Upper lobe of right lung (tissue), 1 donor: ENCODE measurements around the gene CEP192. TPM values are rescaled to one million over a fixed set of nuclear protein-coding genes. Genes with fewer than 3 reads are reported as not detected.
"Not testable (repeated sequence)": the region's sequence is repeated elsewhere in the genome, so short reads cannot be mapped to it uniquely, and the experiment has no call there.

Experiments used
- ATAC-seq: fragments of 200-7000 bp; cut with Tn5 transposase; one replicate; pipeline ENCODE4 v1.9.1; 2020; ENCODE audit warnings: mild to moderate bottlenecking, moderate library complexity
- DNase-seq: peaks from one replicate; pipeline ENCODE4 v3.0.0-alpha.2; 2020
- H3K27ac ChIP-seq: fragments of 200-600 bp; one replicate; pipeline ENCODE4 v1.8.0; 2022
- H3K27me3 ChIP-seq: fragments of 200-600 bp; one replicate; pipeline ENCODE4 v1.8.0; 2022; ENCODE audit warnings: mild to moderate bottlenecking
- H3K36me3 ChIP-seq: fragments of 200-600 bp; one replicate; pipeline ENCODE4 v1.8.0; 2022
- H3K4me1 ChIP-seq: fragments of 200-600 bp; one replicate; pipeline ENCODE4 v1.8.0; 2022
- H3K4me3 ChIP-seq: fragments of 200-600 bp; one replicate; pipeline ENCODE4 v1.8.0; 2022; ENCODE audit warnings: mild to moderate bottlenecking
- H3K9me3 ChIP-seq: fragments of 200-600 bp; one replicate; pipeline ENCODE4 v1.8.0; 2022
- intact Hi-C: fragments of 100-400 bp; cut with DNase I; formaldehyde crosslinking; loops from one replicate; pipeline ENCODE4 v1.11.0; 2022
- total RNA-seq: library from RNA; stranded (reverse); fragmentation: NEBNext Ultra II Directional; extraction: Animal tissue kit (Norgen Biotek cat#: 25700); gene quantifications from one replicate; pipeline ENCODE4 v1.2.1, GENCODE V29; 2021
- TF ChIP-seq, protein P1 (sequence below): fragments of 200-600 bp; IDR thresholded peaks from one replicate; pipeline ENCODE4 v1.8.0; 2022; ENCODE audit warnings: antibody characterized with exemption
- donor health status: DM: no; HTN: yes; CAD: no; lungs with severe emphysema.

The CEP192 gene
- total RNA-seq, 1 donor from 2014 or later: 24.6 TPM

DNA sequence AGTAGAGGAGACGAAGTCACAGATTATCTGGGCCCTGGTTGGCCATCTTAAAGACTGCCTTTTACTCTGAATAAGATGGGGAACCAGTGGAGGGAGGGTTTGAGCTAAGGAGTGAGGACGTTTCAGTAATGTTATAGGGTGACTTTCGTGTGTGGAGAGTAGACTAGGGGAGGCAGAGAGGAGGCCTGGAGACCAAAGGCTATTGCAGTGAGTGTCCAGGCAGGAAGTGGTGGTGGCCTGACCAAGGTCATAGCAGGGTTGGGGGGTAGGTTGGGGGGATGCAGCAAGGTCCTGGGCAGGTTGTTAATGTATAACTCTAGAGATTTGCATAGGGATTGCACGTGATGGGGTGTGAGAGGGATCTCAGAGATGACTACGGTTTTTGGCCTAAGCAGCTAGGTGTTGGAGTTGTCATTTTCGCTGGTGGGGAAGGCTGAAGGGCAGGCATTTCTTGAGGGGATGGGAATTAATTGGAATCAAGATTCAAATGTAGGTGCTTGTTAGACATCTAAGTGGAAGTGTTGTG lies 4.9 kb downstream of the CEP192 start:
- no peak overlapping the region for H3K27ac ChIP-seq
- no peak overlapping the region for H3K4me3 ChIP-seq
- peaks cover 11% of the 10 kb centered on the region for H3K4me1 ChIP-seq
- no peaks in the 10 kb centered on the region for H3K27me3 ChIP-seq
- no peak for DNase-seq
- no peaks in the 10 kb centered on the region for H3K9me3 ChIP-seq
- intact Hi-C loops: no loop called here
- H3K36me3 ChIP-seq: peaks cover 8% of the 10 kb centered on the region
- TF ChIP-seq, protein P1, sequence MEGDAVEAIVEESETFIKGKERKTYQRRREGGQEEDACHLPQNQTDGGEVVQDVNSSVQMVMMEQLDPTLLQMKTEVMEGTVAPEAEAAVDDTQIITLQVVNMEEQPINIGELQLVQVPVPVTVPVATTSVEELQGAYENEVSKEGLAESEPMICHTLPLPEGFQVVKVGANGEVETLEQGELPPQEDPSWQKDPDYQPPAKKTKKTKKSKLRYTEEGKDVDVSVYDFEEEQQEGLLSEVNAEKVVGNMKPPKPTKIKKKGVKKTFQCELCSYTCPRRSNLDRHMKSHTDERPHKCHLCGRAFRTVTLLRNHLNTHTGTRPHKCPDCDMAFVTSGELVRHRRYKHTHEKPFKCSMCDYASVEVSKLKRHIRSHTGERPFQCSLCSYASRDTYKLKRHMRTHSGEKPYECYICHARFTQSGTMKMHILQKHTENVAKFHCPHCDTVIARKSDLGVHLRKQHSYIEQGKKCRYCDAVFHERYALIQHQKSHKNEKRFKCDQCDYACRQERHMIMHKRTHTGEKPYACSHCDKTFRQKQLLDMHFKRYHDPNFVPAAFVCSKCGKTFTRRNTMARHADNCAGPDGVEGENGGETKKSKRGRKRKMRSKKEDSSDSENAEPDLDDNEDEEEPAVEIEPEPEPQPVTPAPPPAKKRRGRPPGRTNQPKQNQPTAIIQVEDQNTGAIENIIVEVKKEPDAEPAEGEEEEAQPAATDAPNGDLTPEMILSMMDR: no peak
- ATAC-seq: no peak

DNA sequence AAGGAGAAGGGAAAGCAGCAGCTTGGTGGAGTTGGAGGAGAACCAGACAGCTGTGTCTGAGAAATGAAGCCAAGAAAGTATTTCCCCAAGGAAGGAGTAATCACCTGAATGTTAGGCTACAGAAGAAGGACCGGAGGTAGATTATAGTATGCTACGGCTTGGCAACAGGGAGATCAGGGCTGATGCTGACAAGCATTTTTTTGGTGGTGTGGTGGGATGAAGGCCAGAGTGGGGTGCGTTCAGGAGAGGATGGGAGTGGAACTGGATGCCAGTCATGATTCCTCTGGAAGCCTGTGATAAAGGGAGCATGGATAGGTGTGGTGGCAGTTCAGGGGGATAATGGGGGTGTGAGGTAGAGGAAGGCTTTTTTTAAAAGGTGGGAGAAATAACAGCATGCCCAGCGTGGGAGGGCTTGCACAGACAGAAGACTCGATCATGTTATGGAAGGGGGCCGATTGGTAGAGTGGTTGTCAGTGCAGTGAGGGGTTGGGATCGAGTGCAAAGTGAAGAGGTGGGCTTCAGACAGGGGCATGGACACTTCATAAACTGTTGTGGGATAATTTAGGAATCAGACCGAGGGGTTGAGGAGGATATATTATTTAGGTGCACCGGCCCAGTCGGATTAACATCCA lies 5.6 kb downstream of the CEP192 start:
- Histone ChIP-seq H3K9me3 (no peaks in the 10 kb centered on the region), H3K4me3 (no peak overlapping the region), H3K27ac (no peak overlapping the region), H3K27me3 (no peaks in the 10 kb centered on the region), H3K36me3 (peaks cover 16% of the 10 kb centered on the region), H3K4me1 (peaks cover 11% of the 10 kb centered on the region)
- ATAC-seq: no peak
- intact Hi-C loops: no loop called here
- no peak for DNase-seq
- TF ChIP-seq, protein P1: no peak

DNA sequence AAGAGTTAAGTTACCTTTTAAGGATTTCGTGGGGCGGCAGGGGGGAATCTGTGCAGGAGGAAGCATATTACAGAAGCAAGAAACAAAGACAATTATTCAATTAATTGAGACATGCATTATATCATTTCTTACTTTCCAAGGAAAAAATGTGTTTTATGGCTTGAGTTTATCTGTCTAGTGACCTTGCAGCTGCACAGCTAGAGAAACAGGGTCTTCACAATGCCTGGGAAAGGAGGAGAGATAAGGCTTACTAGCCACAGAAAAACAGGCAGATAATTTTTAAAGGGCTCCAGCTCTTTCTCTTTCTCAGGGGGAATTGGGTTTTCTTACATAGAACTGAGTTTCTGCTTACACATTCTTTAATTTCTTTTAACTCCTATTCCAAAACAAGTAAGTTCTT lies 6.2 kb downstream of the CEP192 start:
- H3K36me3 ChIP-seq: peaks cover 21% of the 10 kb centered on the region
- H3K27me3 ChIP-seq, H3K9me3 ChIP-seq, H3K4me1 ChIP-seq, H3K4me3 ChIP-seq, intact Hi-C loops, DNase-seq, H3K27ac ChIP-seq, ATAC-seq: not testable (repeated sequence)

DNA sequence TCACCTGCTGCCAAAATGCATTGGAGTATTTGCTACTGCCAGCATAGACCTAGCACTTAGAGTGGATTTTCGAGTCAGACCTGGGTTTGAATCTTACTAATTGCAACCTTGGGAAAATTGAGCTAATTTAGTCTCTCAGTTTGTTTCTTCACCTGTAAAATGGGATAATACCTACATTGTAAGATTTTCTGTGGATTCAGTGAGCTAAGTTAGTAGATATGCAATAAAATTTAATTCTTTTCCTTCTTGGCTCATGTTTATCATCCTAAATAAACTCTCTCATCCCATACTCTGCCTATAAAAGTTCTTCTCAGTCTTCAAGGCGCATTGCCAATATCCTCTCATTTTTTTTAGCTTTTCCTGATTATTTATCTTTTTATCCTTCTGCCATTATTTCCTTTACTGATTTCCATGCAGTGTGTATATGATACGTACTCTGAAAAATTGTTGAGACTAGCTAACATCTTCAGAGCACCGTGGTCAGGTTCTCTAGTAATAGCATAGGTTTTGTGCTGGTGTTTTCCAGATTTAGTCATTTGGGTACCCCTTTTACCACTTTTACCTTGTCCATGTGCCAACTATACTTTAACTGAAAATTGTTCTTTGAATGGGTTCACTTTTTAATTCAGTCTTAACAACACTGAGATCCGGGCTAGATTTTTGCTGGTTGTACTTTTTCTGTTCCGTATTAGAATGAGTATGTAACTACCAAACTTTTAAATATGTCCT lies 7.3 kb downstream of the CEP192 start:
- H3K27ac ChIP-seq: no peak overlapping the region
- no peak for ATAC-seq
- TF ChIP-seq, protein P1: no peak
- H3K36me3 ChIP-seq: peaks cover 25% of the 10 kb centered on the region
- intact Hi-C loops: no loop called here
- no peaks in the 10 kb centered on the region for H3K4me1 ChIP-seq
- no peaks in the 10 kb centered on the region for H3K27me3 ChIP-seq
- no peak overlapping the region for H3K4me3 ChIP-seq
- no peaks in the 10 kb centered on the region for H3K9me3 ChIP-seq
- no peak for DNase-seq

DNA sequence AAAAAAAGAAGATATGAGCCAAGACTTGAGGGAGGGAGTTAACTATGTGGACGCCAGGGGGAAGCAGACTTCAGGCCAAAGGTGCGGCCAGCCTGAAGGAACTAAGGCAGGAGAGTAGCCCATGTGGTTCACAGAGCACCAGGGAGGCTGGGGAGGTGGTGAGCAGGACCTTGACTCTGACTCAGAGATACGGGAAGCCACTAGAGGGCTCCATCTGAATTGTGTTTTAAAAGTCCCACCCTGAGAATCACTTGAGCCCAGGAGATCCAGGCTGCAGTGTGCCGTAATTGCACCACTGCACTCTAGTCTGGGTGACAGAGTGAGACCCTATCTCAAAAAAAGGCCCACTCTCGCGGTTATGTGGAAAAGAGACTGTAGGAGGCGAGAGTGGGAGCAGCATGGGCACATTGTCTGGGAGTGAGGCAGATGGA lies 12.3 kb downstream of the CEP192 start:
- peak; percentile 70 for ATAC-seq
- Histone ChIP-seq H3K27ac (no peak overlapping the region), H3K27me3 (no peaks in the 10 kb centered on the region), H3K4me3 (no peak overlapping the region), H3K36me3 (peaks cover 29% of the 10 kb centered on the region), H3K4me1 (peaks cover 5% of the 10 kb centered on the region), H3K9me3 (no peaks in the 10 kb centered on the region)
- TF ChIP-seq, protein P1: peak; percentile 30
- intact Hi-C loops: no loop called here
- no peak for DNase-seq

DNA sequence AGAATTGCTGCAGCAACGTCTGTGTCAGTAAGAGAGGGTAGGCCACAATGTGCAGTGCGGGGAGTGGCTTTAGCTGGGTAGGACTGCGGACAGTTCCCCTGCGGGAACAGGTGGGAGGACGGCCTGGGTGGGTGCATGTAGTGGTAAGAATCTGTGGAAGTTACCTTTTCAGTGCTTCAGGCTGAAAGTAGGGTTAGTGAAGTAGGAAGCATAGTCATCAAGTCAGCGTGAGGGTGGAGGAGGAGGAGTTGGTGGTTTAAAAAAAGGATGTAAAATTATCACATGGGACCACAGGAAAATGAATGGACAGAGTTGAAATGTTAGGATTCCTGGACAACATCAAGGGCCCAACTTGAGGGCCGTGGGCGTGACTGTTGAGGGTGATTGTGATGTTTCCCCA lies 13.2 kb downstream of the CEP192 start:
- H3K36me3 ChIP-seq: peaks cover 38% of the 10 kb centered on the region

More for the DNA sequence above, 13.2 kb downstream of the CEP192 start:
- Histone ChIP-seq H3K27me3 (no peaks in the 10 kb centered on the region), H3K4me3 (no peak overlapping the region), H3K9me3 (no peaks in the 10 kb centered on the region), H3K27ac (no peak overlapping the region), H3K4me1 (peaks cover 5% of the 10 kb centered on the region)
- peak; percentile 22 for ATAC-seq
- no peak for DNase-seq
- TF ChIP-seq, protein P1: no peak
- intact Hi-C loops: no loop called here
